Esophagus squamous epithelium (tissue), 5 donors: ENCODE results near the gene GSK3B. TPM values are rescaled to one million over a fixed set of nuclear protein-coding genes. Genes with fewer than 3 reads are reported as not detected.
A peak's percentile ranks its signal among the peaks of the same experiment; 100 is the strongest.

ENCODE experiments used
- DNase-seq: peaks from one replicate; lab custom pipeline; 2025; lab: John Stamatoyannopoulos, UW
- H3K27ac ChIP-seq, 4 donors: fragments of 200-600 bp; sonication (generic); one replicate each; pipeline ENCODE4 v1.5.1; 2016 to 2019; ENCODE audit warnings: mild to moderate bottlenecking in 1 of 4
- H3K27me3 ChIP-seq, 4 donors: fragments of 200-600 bp; sonication (generic); 1 replicate in 3 of 4; 2 replicates in 1 of 4; pipeline versions ENCODE4 v1.5.1 to v1.6.0; 2017 to 2021; ENCODE audit warnings: antibody characterized with exemption in 1 of 4
- H3K36me3 ChIP-seq, 3 donors: fragments of 200-600 bp; sonication (generic); one replicate each; pipeline ENCODE4 v1.5.1; 2016 to 2019
- H3K4me1 ChIP-seq, 3 donors: fragments of 200-600 bp; sonication (generic); one replicate each; pipeline ENCODE4 v1.5.1; 2017 to 2019
- H3K4me3 ChIP-seq, 4 donors: fragments of 200-600 bp; sonication (generic); 1 replicate in 3 of 4; 2 replicates in 1 of 4; pipeline ENCODE4 v1.5.1; 2016 to 2019; ENCODE audit warnings: mild to moderate bottlenecking in 2 of 4, moderate library complexity in 1 of 4
- H3K9me3 ChIP-seq, 3 donors: fragments of 200-600 bp; sonication (generic); one replicate each; pipeline ENCODE4 v1.5.1; 2016 to 2019
- POLR2A ChIP-seq, 4 donors: fragments of 450-650 bp; IDR thresholded peaks; one replicate each; pipeline ENCODE4 v1.6.1; 2017; ENCODE audit warnings: antibody characterized with exemption in 4 of 4, mild to moderate bottlenecking in 4 of 4, moderate library complexity in 3 of 4
- WGBS, 2 donors: methylation state at CpG; one replicate each; pipeline ENCODE4 v1.1.5; 2018; 5-methylcytosine and 5-hydroxymethylcytosine counted together
- intact Hi-C: fragments of 100-400 bp; cut with DNase I; formaldehyde crosslinking; loops from one replicate; pipeline ENCODE4 v1.15.0; 2022
- total RNA-seq, 4 donors: library from RNA; depleted of rRNA; stranded (reverse); fragments of >200 nt; gene quantifications; one replicate each; pipeline ENCODE4 v1.1.0, GENCODE V29; 2016
- TF ChIP-seq, protein P1 (sequence below), 6 experiments: fragments of 450-650 bp in 4 of 6; fragments of 200-600 bp in 2 of 6; sonication (generic) in 2 of 6; IDR thresholded peaks; one replicate each; pipeline ENCODE4 v1.5.1; 2016 to 2019; ENCODE audit warnings: antibody characterized with exemption in 6 of 6, mild to moderate bottlenecking in 4 of 6, moderate library complexity in 4 of 6
- donor health status: DM: yes; HTN: yes; CAD: no.

The GSK3B gene
- total RNA-seq, 4 donors from 2014 or later: 24.1 to 38.9 (median 34.5) TPM

GRCh38 chr3:120081719-120082118, 12.5 kb downstream of the GSK3B start:
- WGBS, 2 donors: 62 to 90% methylated on average over 3 of the region's 3 CpGs
- Histone ChIP-seq H3K27ac (no peak overlapping the region), H3K27me3 (no peaks in the 10 kb centered on the region), H3K36me3 (no peaks in the 10 kb centered on the region), H3K9me3 (no peaks in the 10 kb centered on the region), H3K4me1 (peaks cover 0 to 40% (median 5%) of the 10 kb centered on the region in 3 donors), H3K4me3 (no peak overlapping the region)
- intact Hi-C loops: no loop called here
- TF ChIP-seq POLR2A (IDR thresholded peaks at IDR 0.05): no peak
- TF ChIP-seq, protein P1, sequence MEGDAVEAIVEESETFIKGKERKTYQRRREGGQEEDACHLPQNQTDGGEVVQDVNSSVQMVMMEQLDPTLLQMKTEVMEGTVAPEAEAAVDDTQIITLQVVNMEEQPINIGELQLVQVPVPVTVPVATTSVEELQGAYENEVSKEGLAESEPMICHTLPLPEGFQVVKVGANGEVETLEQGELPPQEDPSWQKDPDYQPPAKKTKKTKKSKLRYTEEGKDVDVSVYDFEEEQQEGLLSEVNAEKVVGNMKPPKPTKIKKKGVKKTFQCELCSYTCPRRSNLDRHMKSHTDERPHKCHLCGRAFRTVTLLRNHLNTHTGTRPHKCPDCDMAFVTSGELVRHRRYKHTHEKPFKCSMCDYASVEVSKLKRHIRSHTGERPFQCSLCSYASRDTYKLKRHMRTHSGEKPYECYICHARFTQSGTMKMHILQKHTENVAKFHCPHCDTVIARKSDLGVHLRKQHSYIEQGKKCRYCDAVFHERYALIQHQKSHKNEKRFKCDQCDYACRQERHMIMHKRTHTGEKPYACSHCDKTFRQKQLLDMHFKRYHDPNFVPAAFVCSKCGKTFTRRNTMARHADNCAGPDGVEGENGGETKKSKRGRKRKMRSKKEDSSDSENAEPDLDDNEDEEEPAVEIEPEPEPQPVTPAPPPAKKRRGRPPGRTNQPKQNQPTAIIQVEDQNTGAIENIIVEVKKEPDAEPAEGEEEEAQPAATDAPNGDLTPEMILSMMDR (IDR thresholded peaks at IDR 0.05): no peak
- DNase-seq: no peak

DNA sequence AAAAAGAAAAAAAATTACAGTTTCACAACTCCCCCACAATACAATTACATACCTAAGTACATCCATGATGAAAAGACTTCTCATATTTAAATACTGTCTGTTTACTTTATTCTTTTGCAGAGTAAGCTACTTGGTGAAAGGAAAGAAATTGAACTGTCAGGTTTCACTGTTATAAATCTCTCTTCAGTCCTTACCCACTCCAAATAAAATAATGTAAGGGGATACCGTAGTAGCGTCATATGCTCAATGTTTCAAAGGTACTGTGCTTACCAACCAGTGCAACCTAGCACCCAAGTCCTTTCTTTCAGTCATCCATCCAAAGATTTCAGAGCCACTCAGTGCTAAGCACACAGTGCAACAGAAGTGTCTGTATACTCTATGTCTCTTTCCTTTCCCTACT, 13.4 kb downstream of the GSK3B start:
- intact Hi-C loops: no loop called here
- Histone ChIP-seq H3K27me3 (no peaks in the 10 kb centered on the region), H3K36me3 (no peaks in the 10 kb centered on the region), H3K4me3 (no peak overlapping the region), H3K9me3 (no peaks in the 10 kb centered on the region), H3K4me1 (peaks cover 0 to 32% (median 0%) of the 10 kb centered on the region in 3 donors), H3K27ac (no peak overlapping the region)
- no peak for TF ChIP-seq POLR2A (IDR thresholded peaks at IDR 0.05)
- TF ChIP-seq, protein P1 (IDR thresholded peaks at IDR 0.05): no peak
- no peak for DNase-seq
- 88% methylated on average over 2 of the region's 2 CpGs for WGBS, 2 donors

- H3K27me3 ChIP-seq: no peaks in the 10 kb centered on the region
- WGBS, 2 donors: 61 to 76% methylated on average over 2 of the region's 2 CpGs
- no peak overlapping the region for H3K4me3 ChIP-seq
- H3K9me3 ChIP-seq: no peaks in the 10 kb centered on the region
- TF ChIP-seq POLR2A (IDR thresholded peaks at IDR 0.05): no peak
- TF ChIP-seq, protein P1 (IDR thresholded peaks at IDR 0.05): no peak
- H3K27ac ChIP-seq: no peak overlapping the region
- DNase-seq: no peak
- no peaks in the 10 kb centered on the region for H3K36me3 ChIP-seq
- intact Hi-C loops: no loop called here
- peaks cover 0 to 24% (median 0%) of the 10 kb centered on the region in 3 donors for H3K4me1 ChIP-seq
Observed at GRCh38 chr3:120077731-120078130, 16.5 kb downstream of the GSK3B start.

- Histone ChIP-seq H3K27me3 (no peaks in the 10 kb centered on the region), H3K27ac (no peak overlapping the region), H3K4me1 (peaks cover 0 to 17% (median 0%) of the 10 kb centered on the region in 3 donors), H3K36me3 (no peaks in the 10 kb centered on the region), H3K4me3 (no peak overlapping the region), H3K9me3 (no peaks in the 10 kb centered on the region)
- intact Hi-C loops: no loop called here
- 83 to 94% methylated on average over 3 of the region's 3 CpGs for WGBS, 2 donors
- DNase-seq: no peak
- TF ChIP-seq, protein P1 (IDR thresholded peaks at IDR 0.05): peak in 1 of 6 experiments; percentile 14
- TF ChIP-seq POLR2A (IDR thresholded peaks at IDR 0.05): no peak
Observed at GRCh38 chr3:120072867-120073525, 21.3 kb downstream of the GSK3B start.

DNA sequence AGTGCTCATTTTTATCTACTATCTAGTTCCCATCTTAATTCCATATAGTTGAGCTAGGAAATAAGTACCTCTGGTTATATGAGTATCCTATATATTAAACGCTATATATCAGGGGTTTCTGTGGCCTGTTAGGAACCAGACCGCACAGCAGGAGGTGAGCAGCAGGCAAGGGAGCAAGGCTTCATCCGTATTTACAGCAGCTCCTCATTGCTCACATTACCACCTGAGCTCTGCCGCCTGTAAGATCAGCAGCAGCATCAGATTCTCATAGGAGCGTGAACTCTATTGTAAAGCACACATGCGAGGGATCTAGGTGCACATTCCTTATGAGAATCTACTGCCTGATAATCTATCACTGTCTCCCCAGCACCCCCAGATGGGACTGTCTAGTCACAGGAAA, 23.0 kb downstream of the GSK3B start:
- H3K36me3 ChIP-seq: no peaks in the 10 kb centered on the region
- 89 to 98% methylated on average over 4 to 6 of the region's 6 CpGs for WGBS, 2 donors
- H3K4me3 ChIP-seq: no peak overlapping the region
- H3K27ac ChIP-seq: no peak overlapping the region
- no peak for DNase-seq
- TF ChIP-seq, protein P1 (IDR thresholded peaks at IDR 0.05): no peak
- no peak for TF ChIP-seq POLR2A (IDR thresholded peaks at IDR 0.05)
- intact Hi-C loops: no loop called here
- no peaks in the 10 kb centered on the region for H3K27me3 ChIP-seq
- H3K9me3 ChIP-seq: no peaks in the 10 kb centered on the region
- peaks cover 0 to 18% (median 0%) of the 10 kb centered on the region in 3 donors for H3K4me1 ChIP-seq
